Endothelial cell of coronary artery (primary cell): ENCODE results near the gene RBM14. TPM values are rescaled to one million over a fixed set of nuclear protein-coding genes. Genes with fewer than 3 reads are reported as not detected.

Experiments used
- total RNA-seq: library from RNA; depleted of rRNA; stranded (reverse); fragments of >200 nt; gene quantifications from 2 replicates; pipeline ENCODE4 v1.2.3, GENCODE V29; 2014

Gene RBM14, protein sequence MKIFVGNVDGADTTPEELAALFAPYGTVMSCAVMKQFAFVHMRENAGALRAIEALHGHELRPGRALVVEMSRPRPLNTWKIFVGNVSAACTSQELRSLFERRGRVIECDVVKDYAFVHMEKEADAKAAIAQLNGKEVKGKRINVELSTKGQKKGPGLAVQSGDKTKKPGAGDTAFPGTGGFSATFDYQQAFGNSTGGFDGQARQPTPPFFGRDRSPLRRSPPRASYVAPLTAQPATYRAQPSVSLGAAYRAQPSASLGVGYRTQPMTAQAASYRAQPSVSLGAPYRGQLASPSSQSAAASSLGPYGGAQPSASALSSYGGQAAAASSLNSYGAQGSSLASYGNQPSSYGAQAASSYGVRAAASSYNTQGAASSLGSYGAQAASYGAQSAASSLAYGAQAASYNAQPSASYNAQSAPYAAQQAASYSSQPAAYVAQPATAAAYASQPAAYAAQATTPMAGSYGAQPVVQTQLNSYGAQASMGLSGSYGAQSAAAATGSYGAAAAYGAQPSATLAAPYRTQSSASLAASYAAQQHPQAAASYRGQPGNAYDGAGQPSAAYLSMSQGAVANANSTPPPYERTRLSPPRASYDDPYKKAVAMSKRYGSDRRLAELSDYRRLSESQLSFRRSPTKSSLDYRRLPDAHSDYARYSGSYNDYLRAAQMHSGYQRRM
- 20.1 and 26.7 TPM in 2 replicates for total RNA-seq

GRCh38 chr11:66616379-66617154 lies at the start of gene RBM14:
RBM14 (plus strand) TSS chr11:66616630; CDS start chr11:66616721, 91 bp downstream.

GRCh38 chr11:66568124-66568916 lies 48.1 kb upstream of the RBM14 start, which contains the start of gene CTSF:
CTSF (minus strand) TSS chr11:66568606; CDS start chr11:66568486, 120 bp downstream.

DNA sequence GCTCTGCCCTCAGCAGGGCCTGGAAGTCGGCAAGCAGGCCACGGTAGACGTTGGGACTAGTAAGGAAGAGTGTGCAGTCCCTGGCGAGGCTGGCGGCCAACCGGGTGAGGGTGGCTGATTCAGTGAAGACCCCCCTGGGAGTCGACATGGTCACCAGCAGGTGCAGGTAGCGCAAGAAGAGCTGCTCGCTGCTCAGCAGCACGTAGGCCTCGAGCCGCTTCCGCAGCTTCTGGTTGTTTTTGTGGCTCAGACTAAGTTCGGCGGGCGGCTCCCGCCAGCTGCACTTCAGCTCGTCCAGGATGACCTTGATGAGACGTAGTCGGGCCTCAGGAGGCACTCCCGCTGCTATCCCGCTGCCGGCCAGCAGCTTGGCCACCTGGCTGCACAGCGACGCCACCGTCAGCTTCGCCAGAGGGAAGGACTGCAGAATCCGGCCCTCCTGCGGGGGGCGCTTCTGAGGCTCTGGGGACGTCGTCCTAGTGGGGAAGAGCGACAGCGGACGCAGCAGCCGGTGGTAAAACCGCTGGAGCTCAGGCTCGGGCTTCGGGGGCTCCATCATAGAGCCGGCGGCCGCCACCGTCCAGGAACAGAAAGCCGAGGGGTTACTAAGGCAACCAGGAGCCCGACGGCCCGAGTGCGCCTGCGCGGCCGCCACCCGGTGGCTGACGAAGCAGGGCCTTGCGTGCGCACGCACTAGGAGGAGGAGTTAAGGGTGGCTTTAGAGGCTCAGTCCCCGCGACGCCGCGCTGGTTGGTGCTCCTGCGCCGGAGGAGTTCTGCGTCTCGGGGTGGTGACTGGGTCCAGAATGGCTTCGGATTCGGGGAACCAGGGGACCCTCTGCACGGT lies 23.8 kb upstream of the RBM14 start, which contains the start of the genes CCDC87 and CCS:
CCDC87 (minus strand) TSS at position 607 of the 846 bp plus-strand sequence; CDS start at position 559, 48 bp downstream.
CCS (plus strand) TSS at position 729 of the 846 bp plus-strand sequence; CDS start at position 806, 77 bp downstream.

GRCh38 chr11:66638177-66639065 lies 22.0 kb downstream of the RBM14 start, which contains the start of gene RBM4:
RBM4 (plus strand) TSS chr11:66638703; CDS start chr11:66639712, 1,009 bp downstream.

Other genes starting within 250 kb of the RBM14 start
- 0.09 and 0.28 TPM in 2 replicates for gene SLC29A2, start 244.9 kb upstream of the RBM14 start, total RNA-seq
- not detected in 2 replicates for gene NPAS4, start 195.6 kb upstream of the RBM14 start, total RNA-seq
- 41.3 and 44.1 TPM in 2 replicates for gene MRPL11, start 177.8 kb upstream of the RBM14 start, total RNA-seq
- gene PELI3, start 149.7 kb upstream of the RBM14 start, total RNA-seq: 3.4 and 6.0 TPM in 2 replicates
- gene DPP3, start 136.2 kb upstream of the RBM14 start, total RNA-seq: 56.5 and 75.1 TPM in 2 replicates
- gene BBS1, start 106.0 kb upstream of the RBM14 start, total RNA-seq: 16.1 and 25.9 TPM in 2 replicates
- gene ZDHHC24, start 70.6 kb upstream of the RBM14 start, total RNA-seq: 13.4 and 15.0 TPM in 2 replicates
- 0.09 TPM in 1 of 2 replicates, not detected in the other for gene ACTN3, start 69.7 kb upstream of the RBM14 start, total RNA-seq
- 18.2 and 26.3 TPM in 2 replicates for gene CTSF, start 48.0 kb upstream of the RBM14 start, total RNA-seq
- gene CCDC87, start 23.6 kb upstream of the RBM14 start, total RNA-seq: 0.18 and 0.28 TPM in 2 replicates
- gene CCS, start 23.4 kb upstream of the RBM14 start, total RNA-seq: 31.5 and 32.6 TPM in 2 replicates
- gene RBM4, start 22.1 kb downstream of the RBM14 start, total RNA-seq: 152 and 160 TPM in 2 replicates
- 21.3 and 27.1 TPM in 2 replicates for gene RBM4B, start 61.3 kb downstream of the RBM14 start, total RNA-seq
- 21.5 and 53.8 TPM in 2 replicates for gene SPTBN2, start 112.6 kb downstream of the RBM14 start, total RNA-seq
- 13.1 and 15.2 TPM in 2 replicates for gene RCE1, start 226.8 kb downstream of the RBM14 start, total RNA-seq
- gene LRFN4, start 240.4 kb downstream of the RBM14 start, total RNA-seq: 14.7 and 18.8 TPM in 2 replicates